Left ventricle myocardium inferior (tissue), 1 donor: ENCODE data around the gene MALL. TPM values are rescaled to one million over a fixed set of nuclear protein-coding genes. Genes with fewer than 3 reads are reported as not detected.
"Not testable (repeated sequence)": the region's sequence is repeated elsewhere in the genome, so short reads cannot be mapped to it uniquely, and the experiment has no call there.

Source experiments
- DNase-seq: peaks from one replicate; pipeline ENCODE4 v3.0.0-alpha.2; 2020
- H3K27ac ChIP-seq: fragments of 200-600 bp; replicated peaks from 2 replicates; pipeline ENCODE4 v1.8.0; 2021
- H3K27me3 ChIP-seq: fragments of 200-600 bp; 2 replicates; pipeline ENCODE4 v1.8.0; 2021; ENCODE audit warnings: low read depth
- H3K36me3 ChIP-seq: fragments of 200-600 bp; 2 replicates; pipeline ENCODE4 v1.8.0; 2021
- H3K4me1 ChIP-seq: fragments of 200-600 bp; 2 replicates; pipeline ENCODE4 v1.8.0; 2021
- H3K4me3 ChIP-seq: fragments of 200-600 bp; 2 replicates; pipeline ENCODE4 v1.8.0; 2021; ENCODE audit warnings: mild to moderate bottlenecking, moderate library complexity
- H3K9me3 ChIP-seq: fragments of 200-600 bp; replicated peaks from 2 replicates; pipeline ENCODE4 v1.8.0; 2021
- CTCF ChIP-seq: fragments of 200-600 bp; IDR thresholded peaks from 2 replicates; pipeline ENCODE4 v1.8.0; 2021; ENCODE audit warnings: antibody characterized with exemption, mild to moderate bottlenecking, borderline replicate concordance
- intact Hi-C: fragments of 100-400 bp; cut with micrococcal nuclease; formaldehyde crosslinking; loops from one replicate; pipeline ENCODE4 v1.11.0; 2022
- total RNA-seq: library from RNA; stranded (reverse); fragmentation: NEBNext Ultra II Directional; extraction: Animal tissue kit (Norgen Biotek cat#: 25700); gene quantifications from one replicate; pipeline ENCODE4 v1.2.1, GENCODE V29; 2021
- donor health status: DM: no; HTN: yes; CAD: no; lungs with severe emphysema.

Gene MALL
- total RNA-seq, 1 donor from 2014 or later, result 11.8 TPM

GRCh38 chr2:110116033-110116710, 550 bp upstream of the MALL start:
- H3K9me3 ChIP-seq, result peaks cover 2% of the 10 kb centered on the region
- H3K4me3 ChIP-seq, result peak overlapping the region; percentile 68
- peaks cover 46% of the 10 kb centered on the region for H3K27me3 ChIP-seq
- H3K4me1 ChIP-seq, result peaks cover 47% of the 10 kb centered on the region
- DNase-seq, result no peak
- peak; percentile 71 for TF ChIP-seq CTCF
- H3K36me3 ChIP-seq, result no peaks in the 10 kb centered on the region
- intact Hi-C loops, result no loop called here
- H3K27ac ChIP-seq, result peak overlapping the region; percentile 89

GRCh38 chr2:110114831-110115255, 779 bp downstream of the MALL start:
- DNase-seq, result no peak
- TF ChIP-seq CTCF, result no peak
- peak overlapping the region; percentile 89 for H3K27ac ChIP-seq
- peaks cover 10% of the 10 kb centered on the region for H3K9me3 ChIP-seq
- H3K36me3 ChIP-seq, result no peaks in the 10 kb centered on the region
- intact Hi-C loops, result no loop called here
- peaks cover 38% of the 10 kb centered on the region for H3K4me1 ChIP-seq
- peak overlapping the region; percentile 68 for H3K4me3 ChIP-seq
- H3K27me3 ChIP-seq, result peaks cover 46% of the 10 kb centered on the region

GRCh38 chr2:110113961-110114591, 1.5 kb downstream of the MALL start:
- DNase-seq, result no peak
- intact Hi-C loops, result no loop called here

GRCh38 chr2:110108291-110108690, 7.3 kb downstream of the MALL start:
- H3K4me3 ChIP-seq, H3K27ac ChIP-seq, DNase-seq, H3K36me3 ChIP-seq, intact Hi-C loops, H3K27me3 ChIP-seq: not testable (repeated sequence)
- H3K4me1 ChIP-seq, result peaks cover 34% of the 10 kb centered on the region
- H3K9me3 ChIP-seq, result peaks cover 16% of the 10 kb centered on the region

More at GRCh38 chr2:110113961-110114591, 1.5 kb downstream of the MALL start:
- peak; percentile 33 for TF ChIP-seq CTCF
- Histone ChIP-seq H3K27me3 (peaks cover 46% of the 10 kb centered on the region), H3K36me3 (no peaks in the 10 kb centered on the region), H3K4me3 (peak overlapping the region; percentile 68), H3K4me1 (peaks cover 31% of the 10 kb centered on the region), H3K27ac (peak overlapping the region; percentile 89), H3K9me3 (peaks cover 10% of the 10 kb centered on the region)

GRCh38 chr2:110107092-110108079, 8.2 kb downstream of the MALL start:
- Histone ChIP-seq H3K27me3 (no peaks in the 10 kb centered on the region), H3K36me3 (no peaks in the 10 kb centered on the region), H3K4me3 (no peak overlapping the region), H3K4me1 (peaks cover 42% of the 10 kb centered on the region), H3K9me3 (peaks cover 16% of the 10 kb centered on the region), H3K27ac (peak overlapping the region; percentile 54)
- intact Hi-C loops, result no loop called here
- TF ChIP-seq CTCF, result no peak
- no peak for DNase-seq
